ENCODE results near the gene MAGEH1. TPM values are rescaled to one million over a fixed set of nuclear protein-coding genes. Genes with fewer than 3 reads are reported as not detected.

The MAGEH1 gene
- total RNA-seq, 1 experiment from 2014 or later, result 13.9 TPM

Small RNA genes within 50 kb of the gene (microRNA-seq; reads per million reads assigned to microRNA genes)
- not detected for gene MIR4536-1 (ENCODE audit: borderline number of aligned reads)
- not detected for gene MIR4536-2 (ENCODE audit: borderline number of aligned reads)

Other genes with a start within 250 kb of the MAGEH1 start
- not detected in 3 replicates for gene PAGE5, start 231.8 kb upstream of the MAGEH1 start, total RNA-seq (2021)
- not detected in 3 replicates for gene PAGE3, start 187.2 kb upstream of the MAGEH1 start, total RNA-seq (2021)
- gene USP51, start 37.7 kb downstream of the MAGEH1 start, total RNA-seq (2021), result 6.0 to 6.5 TPM (median 6.4 TPM) in 3 replicates
- gene FOXR2, start 171.3 kb downstream of the MAGEH1 start, total RNA-seq (2021), result not detected in 3 replicates